HG03103 (cell line): ENCODE data around the gene PLPP3.

ENCODE experiments used
- ATAC-seq: cut with Tn5 transposase; IDR thresholded peaks from one replicate; pipeline ENCODE4 v1.9.1; 2021; ENCODE audit warnings: low read depth; ENCODE audit not compliant: unreplicated experiment

The PLPP3 gene

GRCh38 chr1:56502700-56503245 lies 76.6 kb downstream of the PLPP3 start:
- no peak for ATAC-seq

- no peak for ATAC-seq
Observed at GRCh38 chr1:56501888-56502287, 77.5 kb downstream of the PLPP3 start.

GRCh38 chr1:56501426-56501825 lies 77.9 kb downstream of the PLPP3 start:
- ATAC-seq: no peak

- no peak for ATAC-seq
Observed at GRCh38 chr1:56496821-56497772, 82.3 kb downstream of the PLPP3 start.

- ATAC-seq: no peak
Observed at GRCh38 chr1:56496158-56496557, 83.2 kb downstream of the PLPP3 start.

GRCh38 chr1:56495538-56495937 lies 83.8 kb downstream of the PLPP3 start:
- no peak for ATAC-seq

- no peak for ATAC-seq
Observed at GRCh38 chr1:56494306-56494705, 85.1 kb downstream of the PLPP3 start.

GRCh38 chr1:56493826-56494225 lies 85.5 kb downstream of the PLPP3 start:
- no peak for ATAC-seq

- no peak for ATAC-seq
Observed at GRCh38 chr1:56491441-56491840, 87.9 kb downstream of the PLPP3 start.

GRCh38 chr1:56490619-56491018 lies 88.7 kb downstream of the PLPP3 start:
- ATAC-seq: no peak

- ATAC-seq: no peak
Observed at GRCh38 chr1:56489695-56490094, 89.7 kb downstream of the PLPP3 start.

- ATAC-seq: no peak
Observed at GRCh38 chr1:56484695-56485094, 94.7 kb downstream of the PLPP3 start.

GRCh38 chr1:56483104-56483503 lies 96.3 kb downstream of the PLPP3 start:
- ATAC-seq: no peak

- no peak for ATAC-seq
Observed at GRCh38 chr1:56482486-56482885, 96.9 kb downstream of the PLPP3 start.

GRCh38 chr1:56481140-56481694 lies 98.1 kb downstream of the PLPP3 start:
- no peak for ATAC-seq

- no peak for ATAC-seq
Observed at GRCh38 chr1:56478734-56479133, 100.6 kb downstream of the PLPP3 start.

- ATAC-seq: no peak
Observed at GRCh38 chr1:56477164-56478111, 101.9 kb downstream of the PLPP3 start.

GRCh38 chr1:56473582-56474270 lies 105.6 kb downstream of the PLPP3 start:
- no peak for ATAC-seq

GRCh38 chr1:56472860-56473259 lies 106.5 kb downstream of the PLPP3 start:
- peak; percentile 82 for ATAC-seq
